ENCODE results near the gene SPINK8.

- TF ChIP-seq, protein P1, sequence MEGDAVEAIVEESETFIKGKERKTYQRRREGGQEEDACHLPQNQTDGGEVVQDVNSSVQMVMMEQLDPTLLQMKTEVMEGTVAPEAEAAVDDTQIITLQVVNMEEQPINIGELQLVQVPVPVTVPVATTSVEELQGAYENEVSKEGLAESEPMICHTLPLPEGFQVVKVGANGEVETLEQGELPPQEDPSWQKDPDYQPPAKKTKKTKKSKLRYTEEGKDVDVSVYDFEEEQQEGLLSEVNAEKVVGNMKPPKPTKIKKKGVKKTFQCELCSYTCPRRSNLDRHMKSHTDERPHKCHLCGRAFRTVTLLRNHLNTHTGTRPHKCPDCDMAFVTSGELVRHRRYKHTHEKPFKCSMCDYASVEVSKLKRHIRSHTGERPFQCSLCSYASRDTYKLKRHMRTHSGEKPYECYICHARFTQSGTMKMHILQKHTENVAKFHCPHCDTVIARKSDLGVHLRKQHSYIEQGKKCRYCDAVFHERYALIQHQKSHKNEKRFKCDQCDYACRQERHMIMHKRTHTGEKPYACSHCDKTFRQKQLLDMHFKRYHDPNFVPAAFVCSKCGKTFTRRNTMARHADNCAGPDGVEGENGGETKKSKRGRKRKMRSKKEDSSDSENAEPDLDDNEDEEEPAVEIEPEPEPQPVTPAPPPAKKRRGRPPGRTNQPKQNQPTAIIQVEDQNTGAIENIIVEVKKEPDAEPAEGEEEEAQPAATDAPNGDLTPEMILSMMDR (conservative IDR thresholded peaks at IDR 0.05 in 1 of 2, IDR thresholded peaks at IDR 0.05 in 1 of 2; ENCODE audit: low read depth in 1 of 2, low read length in 2 of 2) = no peak
- TF ChIP-seq EZH2 (IDR thresholded peaks at IDR 0.05; ENCODE audit: low read length, missing control alignments) = no peak
These were observed 43.8 kb downstream of the SPINK8 start for GRCh38 chr3:48289659-48290058.
